ENCODE data around the gene GHRH. TPM values are rescaled to one million over a fixed set of nuclear protein-coding genes. Genes with fewer than 3 reads are reported as not detected.

The GHRH gene
- total RNA-seq, 2 experiments from 2014 or later, result not detected

DNA sequence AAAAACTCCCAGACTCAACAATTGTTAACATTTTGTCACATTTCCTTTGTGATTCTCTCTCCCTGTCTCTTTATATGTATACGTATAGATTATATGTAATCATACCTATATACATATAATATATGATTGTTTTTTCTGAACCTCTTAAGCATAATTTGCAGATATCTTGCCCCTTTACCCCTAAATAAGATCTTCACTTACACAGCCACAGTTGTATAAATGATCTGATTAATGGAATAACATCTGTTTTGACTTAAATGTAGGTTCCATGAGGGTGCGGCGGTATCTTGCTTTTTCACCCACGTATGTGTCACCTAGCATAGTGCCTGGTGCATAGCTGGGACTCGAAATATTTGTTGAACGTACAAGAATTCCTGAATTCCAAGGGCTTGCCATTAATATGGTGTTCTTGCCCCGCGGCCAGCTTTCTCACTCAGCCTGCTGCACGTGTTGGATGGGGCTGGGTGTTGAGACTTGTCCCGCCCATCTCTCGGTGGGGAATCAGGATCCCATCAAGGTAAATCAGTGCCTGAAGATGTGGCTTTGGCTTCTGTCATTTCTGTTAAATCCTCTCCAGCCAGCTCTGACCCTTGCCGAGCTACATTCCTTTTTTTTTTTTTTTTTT is 17.5 kb upstream of the GHRH start:
- DNase-seq, result no peak
- H3K4me1 Mint-ChIP-seq, result peaks cover 7% of the 10 kb centered on the region
- no peaks in the 10 kb centered on the region for H3K36me3 Mint-ChIP-seq
- H3K27ac Mint-ChIP-seq, result no peak overlapping the region
- H3K9me3 Mint-ChIP-seq, result no peaks in the 10 kb centered on the region
- H3K4me3 Mint-ChIP-seq, result no peak overlapping the region
- H3K27me3 Mint-ChIP-seq, result no peaks in the 10 kb centered on the region

DNA sequence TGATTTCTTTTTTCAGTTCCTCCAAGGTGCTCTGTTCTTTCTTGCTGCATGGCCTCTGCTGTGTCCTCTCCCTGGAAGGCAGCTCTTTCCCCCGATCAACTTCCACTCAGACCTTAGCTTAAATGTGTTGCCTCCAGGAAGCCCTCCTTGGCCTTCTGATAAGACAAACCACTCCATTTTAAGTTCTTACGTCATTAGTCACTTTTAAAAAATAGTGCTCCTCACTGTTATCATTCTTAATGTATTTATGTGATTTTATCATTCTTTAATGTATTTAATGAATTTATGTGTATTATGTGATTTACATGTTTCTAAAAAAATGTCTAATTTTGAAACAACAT is 15.6 kb upstream of the GHRH start:
- Mint-ChIP-seq H3K27ac (no peak overlapping the region), H3K9me3 (no peaks in the 10 kb centered on the region), H3K4me3 (no peak overlapping the region), H3K36me3 (no peaks in the 10 kb centered on the region), H3K4me1 (peaks cover 7% of the 10 kb centered on the region), H3K27me3 (no peaks in the 10 kb centered on the region)
- no peak for DNase-seq

DNA sequence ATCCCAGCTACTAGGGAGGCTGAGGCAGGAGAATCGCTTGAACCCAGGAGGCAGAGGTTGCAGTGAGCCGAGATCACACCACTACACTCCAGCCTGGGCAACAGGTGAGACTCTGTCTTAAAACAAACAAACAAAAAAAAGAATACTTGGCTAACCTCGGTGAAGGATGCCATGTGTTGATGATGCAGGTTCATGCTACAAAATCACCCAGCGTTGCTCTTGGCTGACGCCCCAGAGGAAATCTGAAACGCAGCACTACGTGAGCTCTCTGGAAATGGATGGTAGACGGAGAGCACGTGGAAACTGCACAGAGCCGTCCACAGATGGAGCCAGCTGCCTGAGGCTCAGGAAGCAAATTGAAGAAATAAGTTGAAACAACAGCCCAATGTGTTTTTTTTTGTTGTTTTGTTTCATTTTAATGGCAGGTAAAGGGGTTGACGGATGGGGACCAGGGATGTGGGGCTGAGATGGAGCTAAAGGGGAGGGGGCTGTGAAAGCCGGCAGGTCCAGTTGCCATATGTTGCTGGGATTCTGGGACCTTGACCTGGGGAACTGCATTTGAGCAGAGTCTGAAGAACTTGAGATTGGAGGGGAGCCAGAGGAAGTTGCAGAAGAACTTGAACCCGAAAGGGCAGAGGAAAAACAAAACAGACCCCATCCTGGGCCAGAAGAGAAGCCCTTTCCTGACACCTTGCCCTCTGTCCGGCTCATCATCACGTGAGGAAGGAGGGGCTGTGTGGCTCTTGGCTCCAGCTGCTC is 15.1 kb upstream of the GHRH start:
- Mint-ChIP-seq H3K36me3 (no peaks in the 10 kb centered on the region), H3K27ac (no peak overlapping the region), H3K4me1 (peaks cover 7% of the 10 kb centered on the region), H3K27me3 (no peaks in the 10 kb centered on the region), H3K9me3 (no peaks in the 10 kb centered on the region), H3K4me3 (no peak overlapping the region)
- DNase-seq, result peak; percentile 9

DNA sequence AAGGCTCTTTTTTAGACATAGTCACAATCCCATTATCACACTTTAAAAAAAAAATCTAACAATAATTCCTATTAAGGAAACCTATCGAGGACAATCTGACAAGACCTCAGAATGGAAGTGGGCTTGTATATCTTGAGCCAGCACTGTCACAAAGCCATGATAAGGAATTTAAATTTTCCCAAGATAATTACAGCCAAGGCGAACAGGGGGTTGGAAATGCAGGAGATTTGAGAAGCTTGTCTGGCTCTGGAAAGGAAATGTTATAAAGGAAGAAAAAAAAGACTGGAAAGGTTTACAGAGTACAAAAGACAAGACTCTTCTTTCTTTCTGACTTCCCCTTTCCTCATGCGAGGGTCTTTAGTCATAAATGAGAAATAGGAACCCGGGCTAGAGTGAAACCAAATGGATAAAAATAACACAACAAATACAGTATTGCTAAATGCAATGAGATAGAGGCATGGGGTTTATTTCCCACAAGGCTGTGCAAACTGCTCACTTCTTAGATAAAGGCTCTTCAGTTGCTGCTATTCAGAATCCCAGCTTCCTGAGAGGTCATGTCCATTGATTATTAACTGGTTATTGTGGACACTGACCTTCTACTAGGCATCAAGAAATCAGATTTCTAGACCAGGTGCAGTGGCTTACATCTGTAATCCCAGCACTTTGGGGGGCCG is 13.4 kb upstream of the GHRH start:
- Mint-ChIP-seq H3K9me3 (no peaks in the 10 kb centered on the region), H3K27ac (no peak overlapping the region)

DNA sequence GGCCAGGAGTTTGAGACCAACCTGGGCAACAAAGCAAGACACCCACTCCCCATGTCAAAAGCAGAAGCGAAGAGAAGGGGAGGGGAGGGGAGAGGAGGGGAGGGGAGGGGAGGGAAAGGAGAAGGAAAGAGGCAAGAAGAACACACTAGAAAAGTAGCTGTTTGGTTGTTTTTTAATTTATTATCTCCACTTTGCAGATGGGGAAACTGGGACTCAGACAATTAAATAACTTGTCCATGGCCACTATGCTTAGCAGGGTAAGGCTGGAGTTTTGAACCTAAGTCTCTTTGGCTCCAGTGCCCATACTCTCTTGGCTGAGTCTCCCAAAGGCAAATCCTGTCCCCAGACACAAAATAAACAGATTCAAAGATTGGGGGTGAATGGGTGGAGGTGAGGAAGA is 12.4 kb upstream of the GHRH start:
- no peak overlapping the region for H3K27ac Mint-ChIP-seq

More for the DNA sequence above, 13.4 kb upstream of the GHRH start:
- DNase-seq, result no peak
- Mint-ChIP-seq H3K4me1 (peaks cover 7% of the 10 kb centered on the region), H3K27me3 (no peaks in the 10 kb centered on the region), H3K4me3 (no peak overlapping the region), H3K36me3 (no peaks in the 10 kb centered on the region)

DNA sequence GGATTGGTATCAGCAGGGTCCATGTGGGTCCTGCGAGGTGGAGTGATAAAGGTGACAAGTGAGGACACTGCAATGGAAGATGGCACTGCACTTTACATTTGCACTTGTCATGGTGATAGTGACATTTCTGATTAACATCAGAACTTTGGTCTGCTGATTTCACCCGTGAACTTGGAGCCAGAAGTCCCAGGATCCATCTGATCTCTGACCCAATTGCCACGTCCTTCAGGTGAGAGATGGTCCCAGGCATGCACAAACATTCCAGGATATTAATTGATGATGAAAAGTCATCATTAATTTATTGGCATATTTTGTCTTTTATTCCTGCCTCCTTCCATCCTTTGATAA is 9.8 kb upstream of the GHRH start:
- Mint-ChIP-seq H3K4me3 (no peak overlapping the region), H3K27ac (no peak overlapping the region), H3K36me3 (no peaks in the 10 kb centered on the region), H3K27me3 (no peaks in the 10 kb centered on the region), H3K4me1 (no peaks in the 10 kb centered on the region), H3K9me3 (no peaks in the 10 kb centered on the region)
- DNase-seq, result no peak

More for the DNA sequence above, 12.4 kb upstream of the GHRH start:
- Mint-ChIP-seq H3K36me3 (no peaks in the 10 kb centered on the region), H3K4me3 (no peak overlapping the region), H3K4me1 (peaks cover 7% of the 10 kb centered on the region), H3K9me3 (no peaks in the 10 kb centered on the region), H3K27me3 (no peaks in the 10 kb centered on the region)
- no peak for DNase-seq

DNA sequence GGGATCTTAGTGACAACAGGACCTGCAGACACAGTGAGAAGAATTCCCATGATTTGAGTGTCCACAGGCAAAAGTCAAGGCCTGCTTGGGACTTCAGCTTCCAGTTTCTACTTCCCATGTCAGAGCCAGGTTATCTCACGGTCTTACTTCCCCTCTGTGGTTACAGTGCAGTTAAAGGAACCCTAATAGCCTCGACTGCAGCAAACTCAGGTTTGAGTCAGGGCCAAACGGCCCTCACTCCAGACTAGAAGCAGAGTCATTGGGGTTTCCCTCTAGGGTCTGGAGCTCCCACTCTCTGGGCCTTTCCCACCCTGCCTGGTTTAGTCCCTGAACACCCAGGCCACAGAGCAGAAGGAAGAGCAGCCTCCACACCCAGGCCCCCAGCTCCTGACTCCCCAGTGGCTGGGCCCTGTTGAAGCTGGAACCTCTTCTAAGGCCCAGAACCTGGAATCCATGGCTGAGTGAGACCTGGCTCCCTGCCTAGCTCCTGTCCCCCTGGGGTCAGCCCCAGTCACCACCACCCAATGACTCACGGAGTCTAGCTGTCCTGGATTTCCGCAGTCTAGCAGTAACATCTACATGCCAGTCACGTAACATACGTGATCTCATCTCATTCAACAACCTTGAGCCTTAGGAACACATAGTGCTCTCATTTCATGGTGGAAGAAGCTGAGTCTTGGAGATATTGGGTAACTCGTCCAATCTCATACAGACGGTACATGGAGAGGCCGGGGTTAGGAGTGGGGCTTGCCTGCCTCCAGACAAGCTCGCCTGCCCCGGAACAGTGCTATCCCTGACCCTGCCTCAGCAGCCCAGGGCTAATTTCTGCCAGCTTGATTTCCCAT is 9.2 kb upstream of the GHRH start:
- no peaks in the 10 kb centered on the region for H3K36me3 Mint-ChIP-seq
- DNase-seq, result no peak
- H3K4me3 Mint-ChIP-seq, result no peak overlapping the region
- no peaks in the 10 kb centered on the region for H3K4me1 Mint-ChIP-seq
- no peaks in the 10 kb centered on the region for H3K9me3 Mint-ChIP-seq
- no peak overlapping the region for H3K27ac Mint-ChIP-seq
- H3K27me3 Mint-ChIP-seq, result no peaks in the 10 kb centered on the region

DNA sequence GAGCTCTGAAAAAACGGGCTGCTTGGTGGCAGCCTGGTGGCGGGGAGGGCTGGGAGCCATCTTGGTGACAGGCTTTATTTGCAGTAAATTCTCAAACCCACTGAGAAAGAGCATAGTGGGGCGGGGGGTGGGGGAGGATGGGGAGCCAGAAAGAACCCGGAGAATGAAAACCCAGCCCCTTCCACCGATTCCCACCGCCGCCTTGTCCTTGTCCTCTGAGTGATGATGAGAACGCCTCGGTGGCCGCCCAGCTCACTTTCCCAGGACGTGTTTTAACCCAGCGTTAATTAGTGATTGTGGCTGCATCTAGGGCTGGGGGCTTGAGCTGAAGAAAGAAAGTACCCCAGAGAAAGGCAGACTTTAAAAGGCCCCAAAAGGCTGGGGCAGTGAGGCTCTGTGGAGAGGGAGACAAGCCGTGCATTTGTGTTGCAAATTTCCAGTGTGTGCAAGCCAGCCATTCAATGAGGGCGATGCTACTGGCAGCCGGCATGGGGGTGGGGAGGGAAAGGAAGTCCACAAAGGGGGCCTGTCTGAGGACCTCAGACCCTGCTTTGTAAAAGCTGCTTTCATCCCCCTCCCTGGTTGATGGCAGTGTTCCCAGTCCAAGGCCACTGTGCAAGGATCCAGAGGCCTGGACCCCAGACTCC is 6.2 kb upstream of the GHRH start:
- Mint-ChIP-seq H3K9me3 (no peaks in the 10 kb centered on the region), H3K36me3 (no peaks in the 10 kb centered on the region), H3K27me3 (no peaks in the 10 kb centered on the region), H3K27ac (no peak overlapping the region), H3K4me1 (no peaks in the 10 kb centered on the region), H3K4me3 (no peak overlapping the region)
- DNase-seq, result no peak

DNA sequence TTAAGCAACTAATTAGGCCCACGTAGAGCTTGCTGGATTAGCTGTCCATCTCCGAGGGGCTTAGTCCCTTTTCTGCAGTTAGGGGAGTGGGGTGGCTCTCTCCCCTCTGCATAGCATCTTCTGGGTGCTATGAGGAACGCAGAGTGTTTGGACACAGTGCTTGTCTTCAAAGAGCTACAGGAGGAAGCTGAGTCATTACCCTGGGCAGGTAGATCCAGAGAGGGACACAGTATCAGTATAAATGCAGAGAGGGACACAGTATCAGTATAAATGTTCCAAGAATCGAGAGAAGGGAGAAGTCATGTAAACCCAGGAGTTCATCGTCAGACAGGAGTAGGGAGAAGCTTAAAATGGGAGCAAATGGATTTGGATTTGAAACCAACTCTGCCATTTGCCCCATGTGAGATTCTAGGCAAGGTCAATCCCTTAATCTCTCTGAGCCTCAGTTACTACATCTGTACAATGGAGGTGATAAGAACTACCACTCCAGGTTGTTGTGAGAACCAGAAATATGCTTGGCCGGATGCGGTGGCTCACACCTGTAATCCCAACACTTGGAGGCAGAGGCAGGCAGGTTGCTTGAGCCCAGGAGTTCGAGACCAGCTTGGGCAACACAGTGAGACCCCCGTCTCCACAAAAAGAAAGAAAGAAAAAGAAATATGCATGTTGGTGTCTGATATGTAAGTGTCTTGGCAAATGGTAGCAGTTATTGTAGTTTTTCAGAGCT is 5.5 kb upstream of the GHRH start:
- no peak overlapping the region for H3K27ac Mint-ChIP-seq
- no peaks in the 10 kb centered on the region for H3K4me1 Mint-ChIP-seq
- H3K9me3 Mint-ChIP-seq, result no peaks in the 10 kb centered on the region
- DNase-seq, result no peak
- no peak overlapping the region for H3K4me3 Mint-ChIP-seq
- H3K27me3 Mint-ChIP-seq, result no peaks in the 10 kb centered on the region
- H3K36me3 Mint-ChIP-seq, result no peaks in the 10 kb centered on the region

DNA sequence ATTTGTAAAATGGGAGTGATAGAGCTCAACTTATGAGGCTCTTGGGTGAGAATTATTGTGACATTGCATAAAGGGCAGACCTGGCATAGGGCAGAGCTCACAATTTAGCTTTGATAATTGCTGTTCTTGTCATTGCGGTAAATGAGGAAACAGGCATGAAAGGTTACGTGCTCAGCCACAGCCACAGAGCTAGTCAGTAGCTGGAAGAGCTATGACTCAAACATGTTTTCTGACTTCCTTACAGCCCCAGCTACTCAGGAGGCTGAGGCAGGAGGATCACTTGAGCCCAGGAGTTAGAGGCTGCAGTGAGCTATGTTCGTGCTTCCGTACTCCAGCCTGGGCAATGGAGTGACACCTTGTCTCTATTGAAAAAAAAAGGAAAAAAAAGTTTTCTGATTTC is 3.5 kb upstream of the GHRH start:
- H3K4me1 Mint-ChIP-seq, result no peaks in the 10 kb centered on the region
- no peaks in the 10 kb centered on the region for H3K9me3 Mint-ChIP-seq
- H3K27me3 Mint-ChIP-seq, result peaks cover 7% of the 10 kb centered on the region
- H3K36me3 Mint-ChIP-seq, result no peaks in the 10 kb centered on the region
- H3K27ac Mint-ChIP-seq, result no peak overlapping the region
- DNase-seq, result peak; percentile 15
- no peak overlapping the region for H3K4me3 Mint-ChIP-seq

DNA sequence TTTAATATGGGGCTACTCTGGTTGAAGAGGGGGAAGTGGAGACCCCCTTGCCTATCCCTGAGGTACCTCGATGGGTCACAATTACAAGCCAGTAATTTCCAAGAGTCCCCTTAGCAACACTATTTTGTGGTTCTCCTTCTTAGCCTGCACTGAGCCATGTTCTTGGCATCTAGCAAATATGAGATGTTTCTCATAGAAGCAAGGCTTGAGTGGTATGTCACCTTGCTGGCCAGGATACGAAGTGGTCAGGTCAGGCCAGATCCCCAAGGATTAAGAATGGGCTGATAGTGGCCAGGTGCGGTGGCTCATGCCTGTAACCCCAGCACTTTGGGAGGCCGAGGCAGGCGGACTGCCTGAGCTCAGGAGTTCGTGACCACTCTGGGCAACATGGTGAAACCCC is 2.1 kb upstream of the GHRH start:
- Mint-ChIP-seq H3K4me1 (no peaks in the 10 kb centered on the region), H3K36me3 (no peaks in the 10 kb centered on the region), H3K27me3 (peaks cover 7% of the 10 kb centered on the region), H3K9me3 (no peaks in the 10 kb centered on the region), H3K27ac (no peak overlapping the region), H3K4me3 (no peak overlapping the region)
- no peak for DNase-seq

DNA sequence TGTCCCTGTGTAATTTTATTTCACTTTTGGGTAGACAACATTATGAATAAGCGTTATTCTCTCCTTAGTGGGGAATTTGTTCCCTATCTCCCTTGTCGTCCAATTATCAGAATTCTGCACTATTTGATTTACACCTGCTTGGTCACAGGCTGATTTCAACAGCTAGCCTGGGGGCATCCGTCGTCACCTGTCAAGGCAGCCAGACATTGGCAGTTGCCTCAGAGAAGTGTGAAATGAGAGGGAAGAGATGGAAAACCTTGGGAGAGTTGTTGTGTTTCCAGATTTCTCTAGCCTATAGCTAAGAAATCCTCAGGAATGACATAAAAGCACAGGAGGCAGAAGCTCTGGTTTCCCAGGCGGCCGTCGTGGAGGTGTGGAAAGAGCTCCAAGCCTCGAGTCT is 891 bp upstream of the GHRH start:
- no peak overlapping the region for H3K27ac Mint-ChIP-seq
- H3K9me3 Mint-ChIP-seq, result no peaks in the 10 kb centered on the region
- H3K27me3 Mint-ChIP-seq, result peaks cover 7% of the 10 kb centered on the region
- H3K36me3 Mint-ChIP-seq, result no peaks in the 10 kb centered on the region
- DNase-seq, result no peak
- H3K4me1 Mint-ChIP-seq, result no peaks in the 10 kb centered on the region
- no peak overlapping the region for H3K4me3 Mint-ChIP-seq

DNA sequence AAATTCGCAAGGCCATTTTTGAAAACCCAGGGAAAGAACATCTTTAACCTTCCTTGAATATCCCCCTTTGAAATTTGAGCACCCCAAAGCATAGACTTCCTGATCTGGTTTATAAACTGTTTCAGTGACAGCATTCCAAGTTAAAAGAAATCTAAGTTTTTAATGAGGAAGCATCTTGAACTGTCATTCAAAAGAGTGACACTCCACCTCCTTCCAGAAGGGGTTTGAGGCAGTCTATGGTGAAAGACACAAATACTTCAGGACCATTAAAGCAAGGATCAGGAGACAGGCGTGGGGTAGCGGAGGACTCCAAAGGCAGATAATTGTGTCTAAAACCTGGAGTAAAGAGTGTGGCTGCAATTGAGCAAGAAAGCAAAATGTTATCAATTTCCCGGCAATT is 691 bp downstream of the GHRH start:
- H3K27ac Mint-ChIP-seq, result no peak overlapping the region
- no peaks in the 10 kb centered on the region for H3K36me3 Mint-ChIP-seq

DNA sequence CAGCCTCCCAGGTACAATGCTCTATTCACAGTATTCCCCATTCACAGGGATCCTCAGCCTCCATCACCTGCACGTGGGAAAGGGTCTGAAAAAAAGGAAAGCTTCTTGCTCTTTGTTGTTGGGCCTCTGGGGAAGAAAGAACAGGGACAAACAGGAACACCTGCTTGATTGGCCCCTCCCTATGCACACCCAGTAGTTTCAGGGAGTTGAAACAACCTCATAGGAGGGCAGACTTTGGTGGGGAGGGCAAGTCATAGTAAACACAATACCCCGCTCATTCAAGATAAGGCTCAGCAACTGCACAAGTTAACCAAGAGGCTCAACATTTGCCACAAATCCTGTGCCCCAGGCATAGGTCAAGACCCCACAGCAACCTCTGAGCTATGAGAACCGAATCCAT is 1.7 kb downstream of the GHRH start:
- Mint-ChIP-seq H3K27ac (no peak overlapping the region), H3K4me3 (no peak overlapping the region), H3K36me3 (no peaks in the 10 kb centered on the region), H3K4me1 (no peaks in the 10 kb centered on the region), H3K27me3 (peaks cover 7% of the 10 kb centered on the region), H3K9me3 (no peaks in the 10 kb centered on the region)
- no peak for DNase-seq

More for the DNA sequence above, 691 bp downstream of the GHRH start:
- no peaks in the 10 kb centered on the region for H3K4me1 Mint-ChIP-seq
- no peaks in the 10 kb centered on the region for H3K9me3 Mint-ChIP-seq
- H3K27me3 Mint-ChIP-seq, result peaks cover 7% of the 10 kb centered on the region
- no peak overlapping the region for H3K4me3 Mint-ChIP-seq
- no peak for DNase-seq

Data from activated naive CD8-positive, alpha-beta T cell treated with anti-CD3 and anti-CD28 coated beads for 36 hours (primary cell).